ENCODE results near the gene OVOL3. TPM values are rescaled to one million over a fixed set of nuclear protein-coding genes. Genes with fewer than 3 reads are reported as not detected.

Gene OVOL3
- total RNA-seq, 6 donors from 2014 or later: not detected

DNA sequence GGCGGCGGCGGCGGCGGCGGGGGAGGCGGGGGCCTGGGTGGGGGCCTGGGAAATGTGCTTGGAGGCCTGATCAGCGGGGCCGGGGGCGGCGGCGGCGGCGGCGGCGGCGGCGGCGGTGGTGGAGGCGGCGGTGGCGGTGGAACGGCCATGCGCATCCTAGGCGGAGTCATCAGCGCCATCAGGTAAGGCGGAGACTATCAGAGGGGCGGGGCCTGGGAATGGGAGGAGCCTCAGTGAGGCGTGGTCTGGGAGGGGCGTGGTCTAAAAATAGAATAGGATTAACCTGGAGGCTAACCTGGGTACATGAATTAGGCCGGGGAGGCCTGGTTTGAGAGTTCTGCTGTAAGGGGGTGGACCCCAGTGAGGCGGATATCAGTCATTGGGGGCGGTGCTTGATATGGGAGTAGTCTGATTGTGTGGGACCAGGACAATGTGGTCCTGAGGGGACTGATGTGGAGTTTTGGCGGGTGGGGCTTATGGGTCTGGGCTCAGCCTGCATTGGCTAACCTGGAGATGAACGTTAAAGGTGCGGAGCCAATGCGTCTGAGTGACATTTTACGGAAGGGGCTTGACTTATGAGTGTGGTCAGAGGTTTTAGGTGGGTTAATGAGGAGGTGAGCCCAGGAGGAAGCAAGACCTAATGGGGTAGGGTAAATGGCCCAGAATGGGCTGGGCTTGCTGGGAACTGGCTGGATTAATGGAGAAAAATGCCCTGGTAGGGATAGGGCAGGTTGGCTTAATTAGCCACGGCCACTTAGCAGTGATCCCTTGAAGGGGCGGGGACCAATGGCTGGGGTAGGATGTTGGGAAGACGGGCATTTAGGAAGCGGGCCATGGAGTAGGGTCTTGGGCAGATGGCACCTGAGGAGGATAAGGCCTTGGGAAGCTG is 30.3 kb downstream of the OVOL3 start:
- peak; percentile 93 to 94 for DNase-seq
- WGBS, 2 donors: 30 to 43% methylated on average over 22 to 31 of the region's 42 CpGs
- TF ChIP-seq EP300 (IDR thresholded peaks at IDR 0.05) (no peak), POLR2A (IDR thresholded peaks at IDR 0.05) (peak in 3 of 4 donors; percentile 20 to 67 (median 59)), POLR2AphosphoS5 (IDR thresholded peaks at IDR 0.05) (peak in 1 of 2 donors; percentile 78)
- TF ChIP-seq, protein P1, sequence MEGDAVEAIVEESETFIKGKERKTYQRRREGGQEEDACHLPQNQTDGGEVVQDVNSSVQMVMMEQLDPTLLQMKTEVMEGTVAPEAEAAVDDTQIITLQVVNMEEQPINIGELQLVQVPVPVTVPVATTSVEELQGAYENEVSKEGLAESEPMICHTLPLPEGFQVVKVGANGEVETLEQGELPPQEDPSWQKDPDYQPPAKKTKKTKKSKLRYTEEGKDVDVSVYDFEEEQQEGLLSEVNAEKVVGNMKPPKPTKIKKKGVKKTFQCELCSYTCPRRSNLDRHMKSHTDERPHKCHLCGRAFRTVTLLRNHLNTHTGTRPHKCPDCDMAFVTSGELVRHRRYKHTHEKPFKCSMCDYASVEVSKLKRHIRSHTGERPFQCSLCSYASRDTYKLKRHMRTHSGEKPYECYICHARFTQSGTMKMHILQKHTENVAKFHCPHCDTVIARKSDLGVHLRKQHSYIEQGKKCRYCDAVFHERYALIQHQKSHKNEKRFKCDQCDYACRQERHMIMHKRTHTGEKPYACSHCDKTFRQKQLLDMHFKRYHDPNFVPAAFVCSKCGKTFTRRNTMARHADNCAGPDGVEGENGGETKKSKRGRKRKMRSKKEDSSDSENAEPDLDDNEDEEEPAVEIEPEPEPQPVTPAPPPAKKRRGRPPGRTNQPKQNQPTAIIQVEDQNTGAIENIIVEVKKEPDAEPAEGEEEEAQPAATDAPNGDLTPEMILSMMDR (IDR thresholded peaks at IDR 0.05): no peak
- Histone ChIP-seq H3K4me3 (peak overlapping the region; percentile 59 to 93 (median 80)), H3K36me3 (peaks cover 27 to 44% (median 38%) of the 10 kb centered on the region in 4 donors), H3K27ac (peak overlapping the region; percentile 96 to 100 (median 98)), H3K4me1 (peaks cover 15 to 34% (median 24%) of the 10 kb centered on the region in 4 donors), H3K27me3 (no peaks in the 10 kb centered on the region), H3K9me3 (no peaks in the 10 kb centered on the region)
- peak; percentile 80 to 88 for ATAC-seq (ENCODE audit: low FRiP score in 2 of 2)

DNA sequence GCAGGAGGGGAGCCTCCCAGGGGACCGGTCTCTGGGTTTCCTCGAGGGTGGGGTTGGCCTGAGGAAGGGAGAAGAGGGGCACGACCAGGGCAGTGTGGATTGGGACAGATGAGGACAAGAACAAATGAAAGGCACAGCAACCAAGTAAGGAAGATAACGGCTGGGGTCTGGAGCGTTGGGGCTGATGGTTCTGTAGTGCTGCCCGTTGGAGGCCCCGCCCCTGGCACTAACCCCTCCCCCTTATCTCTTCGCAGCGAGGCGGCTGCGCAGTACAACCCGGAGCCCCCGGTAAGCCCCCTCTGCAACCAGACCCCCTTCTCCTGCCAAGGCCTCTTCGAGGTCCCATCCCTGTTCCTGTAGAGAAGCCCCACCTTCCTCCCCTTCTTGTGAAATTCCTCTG is 31.1 kb downstream of the OVOL3 start:
- H3K4me3 ChIP-seq: no peak overlapping the region
- WGBS, 2 donors: 95 to 96% methylated on average over 13 to 14 of the region's 14 CpGs
- peak overlapping the region in 3 of 4 donors; percentile 96 to 98 (median 98) for H3K27ac ChIP-seq

DNA sequence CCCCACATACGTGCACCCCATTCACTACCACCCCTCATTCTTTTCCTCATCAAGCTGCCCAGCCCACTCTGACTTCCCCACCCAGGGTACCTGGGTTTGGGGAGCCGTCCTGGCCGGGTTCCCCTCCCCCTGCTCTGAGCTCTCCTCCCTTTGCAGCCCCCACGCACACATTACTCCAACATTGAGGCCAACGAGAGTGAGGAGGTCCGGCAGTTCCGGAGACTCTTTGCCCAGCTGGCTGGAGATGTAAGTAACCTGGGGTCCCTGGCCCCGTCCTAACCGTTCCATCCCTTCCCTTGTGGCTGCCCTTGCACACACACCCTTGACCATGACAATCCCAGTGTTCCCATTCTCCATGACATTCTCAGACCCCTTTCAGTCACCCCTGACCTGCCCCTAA is 31.6 kb downstream of the OVOL3 start:
- ATAC-seq (ENCODE audit: low FRiP score in 2 of 2): no peak
- Histone ChIP-seq H3K4me3 (no peak overlapping the region), H3K4me1 (peaks cover 9 to 22% (median 15%) of the 10 kb centered on the region in 4 donors), H3K9me3 (no peaks in the 10 kb centered on the region), H3K27ac (no peak overlapping the region), H3K27me3 (no peaks in the 10 kb centered on the region), H3K36me3 (peaks cover 34 to 56% (median 50%) of the 10 kb centered on the region in 4 donors)
- no peak for TF ChIP-seq POLR2AphosphoS5 (IDR thresholded peaks at IDR 0.05)
- TF ChIP-seq POLR2A (IDR thresholded peaks at IDR 0.05): no peak
- no peak for TF ChIP-seq EP300 (IDR thresholded peaks at IDR 0.05)
- TF ChIP-seq, protein P1 (IDR thresholded peaks at IDR 0.05): no peak
- no peak for DNase-seq
- WGBS, 2 donors: 91 to 92% methylated on average over 9 of the region's 9 CpGs

More for the DNA sequence above, 31.1 kb downstream of the OVOL3 start:
- H3K9me3 ChIP-seq: no peaks in the 10 kb centered on the region
- H3K4me1 ChIP-seq: peaks cover 9 to 27% (median 17%) of the 10 kb centered on the region in 4 donors
- H3K27me3 ChIP-seq: no peaks in the 10 kb centered on the region
- TF ChIP-seq POLR2A (IDR thresholded peaks at IDR 0.05): no peak
- no peak for TF ChIP-seq EP300 (IDR thresholded peaks at IDR 0.05)
- TF ChIP-seq POLR2AphosphoS5 (IDR thresholded peaks at IDR 0.05): no peak
- TF ChIP-seq, protein P1 (IDR thresholded peaks at IDR 0.05): no peak
- H3K36me3 ChIP-seq: peaks cover 29 to 52% (median 45%) of the 10 kb centered on the region in 4 donors
- DNase-seq (no peak), ATAC-seq (ENCODE audit: low FRiP score in 2 of 2) (no peak)

DNA sequence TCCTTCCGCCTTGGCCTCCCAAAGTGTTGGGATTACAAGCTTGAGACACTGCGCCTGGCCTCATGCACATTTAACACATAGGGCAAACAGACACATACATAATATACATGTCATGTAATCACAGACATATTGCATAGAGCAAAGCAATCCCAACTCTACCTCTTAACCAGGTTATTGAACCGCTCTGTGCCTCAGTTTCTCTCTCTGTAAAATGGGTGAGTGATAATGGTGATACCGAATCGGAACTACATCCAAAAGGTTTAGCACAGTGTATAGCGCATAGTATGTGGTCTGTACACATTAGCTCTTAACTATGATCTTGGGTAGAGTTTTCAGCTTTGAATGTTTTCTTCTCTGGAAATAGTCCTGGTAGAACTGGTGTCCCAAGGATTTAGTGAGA is 33.7 kb downstream of the OVOL3 start:
- no peak for ATAC-seq (ENCODE audit: low FRiP score in 2 of 2)
- H3K36me3 ChIP-seq: peaks cover 46 to 78% (median 69%) of the 10 kb centered on the region in 4 donors

More for the DNA sequence above, 33.7 kb downstream of the OVOL3 start:
- TF ChIP-seq, protein P1 (IDR thresholded peaks at IDR 0.05): no peak
- DNase-seq: no peak
- 97% methylated on average over 6 of the region's 6 CpGs for WGBS, 2 donors
- Histone ChIP-seq H3K27me3 (no peaks in the 10 kb centered on the region), H3K4me3 (no peak overlapping the region), H3K4me1 (peaks cover 8 to 12% (median 10%) of the 10 kb centered on the region in 4 donors), H3K27ac (no peak overlapping the region), H3K9me3 (no peaks in the 10 kb centered on the region)
